Activated CD4-positive, alpha-beta memory T cell treated with anti-CD3 and anti-CD28 coated beads, Interleukin-2, amount 10 ng/mL, durations not matched to agents 7 days and 5 days (primary cell): Measurements from ENCODE around the gene CDHR3. TPM values are rescaled to one million over a fixed set of nuclear protein-coding genes. Genes with fewer than 3 reads are reported as not detected.

Experiments used
- CTCF ChIA-PET: fragments of 350-600 bp; sonication (Branson Sonifier 250); formaldehyde crosslinking; loops from one replicate; lab custom pipeline; 2021; ENCODE audit warnings: antibody characterized with exemption, inconsistent platforms; lab: Charles Lee
- POLR2A ChIA-PET: fragments of 350-600 bp; sonication (Branson Sonifier 250); formaldehyde crosslinking; loops from one replicate; lab custom pipeline; 2021; ENCODE audit warnings: antibody characterized with exemption; lab: Charles Lee
- DNase-seq: peaks from one replicate; pipeline ENCODE4 v3.0.0-alpha.2; 2020
- H3K27ac Mint-ChIP-seq: one replicate; pipeline ENCODE4 v1.8.0; 2021; ENCODE audit warnings: mild to moderate bottlenecking, mixed read lengths
- H3K27me3 Mint-ChIP-seq: one replicate; pipeline ENCODE4 v1.8.0; 2021; ENCODE audit warnings: mixed read lengths
- H3K36me3 Mint-ChIP-seq: one replicate; pipeline ENCODE4 v1.8.0; 2021; ENCODE audit warnings: low read depth, mixed read lengths
- H3K4me1 Mint-ChIP-seq: one replicate; pipeline ENCODE4 v1.8.0; 2021; ENCODE audit warnings: mixed read lengths
- H3K4me3 Mint-ChIP-seq: one replicate; pipeline ENCODE4 v1.8.0; 2021; ENCODE audit warnings: mild to moderate bottlenecking, mixed read lengths
- H3K9me3 Mint-ChIP-seq: one replicate; pipeline ENCODE4 v1.8.0; 2021; ENCODE audit warnings: mixed read lengths
- total RNA-seq, 2 experiments: library from RNA; stranded (reverse); gene quantifications; one replicate each; pipeline ENCODE4 v1.2.3, GENCODE V29; 2021

Gene CDHR3
- total RNA-seq, 2 experiments from 2014 or later, result 1.2 to 1.4 TPM

- POLR2A ChIA-PET, result no interaction called here
- peaks cover 7% of the 10 kb centered on the region for H3K4me1 Mint-ChIP-seq
- H3K27me3 Mint-ChIP-seq, result peaks cover 17% of the 10 kb centered on the region
- no peak for DNase-seq
- no peaks in the 10 kb centered on the region for H3K36me3 Mint-ChIP-seq
- H3K4me3 Mint-ChIP-seq, result no peak overlapping the region
- H3K27ac Mint-ChIP-seq, result no peak overlapping the region
- CTCF ChIA-PET, result interaction anchor here (3.1 to 5.7 kb wide), 3 partner anchors 10 to 279 kb away, joined by 13 to 48 read pairs (median 17); no protein-coding TSS in a partner anchor
- H3K9me3 Mint-ChIP-seq, result no peaks in the 10 kb centered on the region
Observed at GRCh38 chr7:106039486-106040060, 76.5 kb downstream of the CDHR3 start.

DNA sequence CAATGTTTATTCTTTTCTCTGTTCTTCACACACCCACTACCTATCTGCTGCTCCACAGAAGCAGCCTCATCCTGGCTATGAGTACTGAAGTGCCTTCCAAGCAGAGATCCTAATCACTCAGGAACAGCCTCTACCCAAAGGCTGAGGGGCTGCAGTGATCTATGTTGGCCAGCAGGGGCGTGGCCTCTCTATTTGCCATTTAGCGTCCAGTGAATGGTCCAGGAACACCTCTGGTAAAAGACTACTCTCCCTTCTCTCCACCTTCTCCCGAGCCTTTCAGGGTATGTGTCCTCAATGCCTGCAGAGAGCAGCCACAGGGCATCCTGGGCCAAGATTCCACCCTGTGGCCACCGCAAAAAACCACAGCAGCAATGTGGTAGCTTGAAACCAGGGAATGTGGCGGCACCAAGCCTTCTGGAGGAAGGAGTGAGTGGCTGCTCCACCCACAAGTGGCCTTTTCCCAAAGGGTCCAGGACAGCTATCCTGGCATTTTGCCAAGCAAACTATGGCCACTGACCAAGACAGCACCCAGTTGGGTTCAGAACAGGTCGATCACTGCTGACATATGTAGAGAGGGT, 78.2 kb downstream of the CDHR3 start:
- DNase-seq, result peak; percentile 35
- Mint-ChIP-seq H3K36me3 (no peaks in the 10 kb centered on the region), H3K9me3 (no peaks in the 10 kb centered on the region), H3K27me3 (peaks cover 32% of the 10 kb centered on the region), H3K4me3 (no peak overlapping the region), H3K4me1 (peaks cover 7% of the 10 kb centered on the region), H3K27ac (no peak overlapping the region)
- CTCF ChIA-PET, result interaction anchor here (0.6 to 5.7 kb wide), 15 partner anchors 12 to 452 kb away, joined by 3 to 48 read pairs (median 5); no protein-coding TSS in a partner anchor
- POLR2A ChIA-PET, result interaction anchor here (1.3 kb wide), 1 partner anchor 164 kb away, joined by 3 read pairs; the partner anchor contains the start of gene ATXN7L1

GRCh38 chr7:106042196-106042611, 79.1 kb downstream of the CDHR3 start:
- POLR2A ChIA-PET, result interaction anchor here (1.3 kb wide), 1 partner anchor 165 kb away, joined by 3 read pairs; the partner anchor contains the start of gene ATXN7L1
- DNase-seq, result no peak
- Mint-ChIP-seq H3K27me3 (peaks cover 32% of the 10 kb centered on the region), H3K4me1 (peaks cover 7% of the 10 kb centered on the region), H3K27ac (no peak overlapping the region), H3K9me3 (no peaks in the 10 kb centered on the region), H3K4me3 (no peak overlapping the region), H3K36me3 (no peaks in the 10 kb centered on the region)
- CTCF ChIA-PET, result interaction anchor here (0.6 to 5.7 kb wide), 29 partner anchors 10 to 562 kb away, joined by 3 to 48 read pairs (median 4); no protein-coding TSS in a partner anchor

- ChIA-PET POLR2A (no interaction called here), CTCF (interaction anchor here (1.1 to 5.7 kb wide), 4 partner anchors 284 to 456 kb away, joined by 3 to 48 read pairs (median 6); no protein-coding TSS in a partner anchor)
- H3K36me3 Mint-ChIP-seq, result no peaks in the 10 kb centered on the region
- no peaks in the 10 kb centered on the region for H3K9me3 Mint-ChIP-seq
- peaks cover 7% of the 10 kb centered on the region for H3K4me1 Mint-ChIP-seq
- DNase-seq, result no peak
- H3K4me3 Mint-ChIP-seq, result no peak overlapping the region
- peaks cover 29% of the 10 kb centered on the region for H3K27me3 Mint-ChIP-seq
- H3K27ac Mint-ChIP-seq, result no peak overlapping the region
Observed at GRCh38 chr7:106045139-106045538, 82.1 kb downstream of the CDHR3 start.

GRCh38 chr7:106045586-106045985, 82.5 kb downstream of the CDHR3 start:
- H3K27me3 Mint-ChIP-seq, result peaks cover 31% of the 10 kb centered on the region
- CTCF ChIA-PET, result interaction anchor here (1.4 to 2.8 kb wide), 2 partner anchors 285 to 393 kb away, joined by 3 to 9 read pairs; no protein-coding TSS in a partner anchor
- peaks cover 7% of the 10 kb centered on the region for H3K4me1 Mint-ChIP-seq
- POLR2A ChIA-PET, result no interaction called here
- H3K4me3 Mint-ChIP-seq, result no peak overlapping the region
- no peaks in the 10 kb centered on the region for H3K9me3 Mint-ChIP-seq
- no peaks in the 10 kb centered on the region for H3K36me3 Mint-ChIP-seq
- no peak overlapping the region for H3K27ac Mint-ChIP-seq
- DNase-seq, result no peak

DNA sequence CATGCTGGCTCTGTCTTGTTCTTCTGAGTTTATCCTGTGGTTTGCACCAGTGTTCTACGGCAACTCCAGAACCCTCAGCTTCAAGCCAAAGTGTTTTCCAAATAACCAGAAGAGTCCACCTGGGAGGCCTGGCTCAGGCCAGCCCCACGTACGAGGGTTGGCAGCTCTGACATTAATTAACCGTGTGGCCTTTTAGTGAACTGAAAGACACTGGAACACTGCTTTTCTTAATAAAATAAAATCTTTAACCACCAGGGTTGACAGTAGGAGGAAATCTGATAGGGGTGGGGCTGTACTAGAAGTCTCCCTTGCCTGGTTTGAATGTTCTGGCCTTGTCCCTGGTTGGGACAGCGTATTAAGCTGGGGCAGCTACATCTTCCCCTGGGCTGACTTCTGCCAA, 84.1 kb downstream of the CDHR3 start:
- ChIA-PET POLR2A (no interaction called here), CTCF (interaction anchor here (1.1 to 2.8 kb wide), 4 partner anchors 107 to 390 kb away, joined by 3 to 9 read pairs (median 5); no protein-coding TSS in a partner anchor)
- Mint-ChIP-seq H3K36me3 (no peaks in the 10 kb centered on the region), H3K4me3 (no peak overlapping the region), H3K4me1 (peaks cover 7% of the 10 kb centered on the region), H3K27ac (no peak overlapping the region), H3K9me3 (no peaks in the 10 kb centered on the region), H3K27me3 (peaks cover 30% of the 10 kb centered on the region)
- DNase-seq, result no peak

DNA sequence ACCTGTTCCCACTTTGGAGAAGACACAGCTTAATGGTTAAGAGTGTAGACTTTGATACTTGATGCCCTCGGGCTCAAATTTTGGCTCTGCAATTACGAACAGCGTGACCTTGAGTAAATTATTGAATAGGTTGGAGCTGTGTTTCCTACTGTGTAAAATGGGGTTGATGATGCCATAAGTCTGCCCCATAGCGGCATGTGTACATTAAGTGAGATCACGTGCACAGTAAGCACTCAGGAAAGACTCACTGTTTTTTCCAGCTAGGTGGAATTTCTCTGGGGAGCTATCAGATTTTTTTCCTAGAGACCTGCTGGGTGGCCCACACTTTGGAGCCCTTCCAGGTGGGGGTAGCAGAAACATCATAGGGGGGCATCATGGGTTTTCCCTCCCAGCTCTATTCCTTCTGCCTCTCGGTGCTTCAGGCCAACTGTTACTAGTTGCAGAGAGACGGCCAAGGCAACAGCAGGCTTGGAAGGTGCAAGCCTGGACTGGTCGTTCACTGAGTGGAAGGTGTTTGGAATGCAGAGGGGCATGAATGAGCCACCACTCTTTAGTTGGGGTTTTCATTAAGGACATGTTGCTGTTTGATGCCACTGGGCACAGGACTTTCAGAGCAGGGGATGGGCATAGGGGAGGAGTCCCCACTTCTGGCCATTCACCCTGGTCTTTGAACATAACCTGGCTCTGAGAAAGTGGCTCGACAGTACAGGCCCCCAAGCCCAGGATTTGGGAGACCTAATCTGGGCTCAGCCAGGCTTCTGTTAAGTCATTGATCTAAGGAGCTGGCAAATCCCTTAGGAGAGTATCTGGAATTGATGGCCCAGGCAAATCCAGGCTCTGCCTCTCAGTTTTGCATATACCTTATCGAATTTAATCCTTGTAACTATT, 85.0 kb downstream of the CDHR3 start:
- H3K27me3 Mint-ChIP-seq, result peaks cover 28% of the 10 kb centered on the region
- no peak overlapping the region for H3K27ac Mint-ChIP-seq
- H3K4me1 Mint-ChIP-seq, result no peaks in the 10 kb centered on the region
- ChIA-PET POLR2A (no interaction called here), CTCF (interaction anchor here (1.5 to 2.8 kb wide), 3 partner anchors 106 to 391 kb away, joined by 4 to 9 read pairs (median 6); no protein-coding TSS in a partner anchor)
- H3K9me3 Mint-ChIP-seq, result no peaks in the 10 kb centered on the region
- no peak for DNase-seq
- H3K4me3 Mint-ChIP-seq, result no peak overlapping the region
- no peaks in the 10 kb centered on the region for H3K36me3 Mint-ChIP-seq

DNA sequence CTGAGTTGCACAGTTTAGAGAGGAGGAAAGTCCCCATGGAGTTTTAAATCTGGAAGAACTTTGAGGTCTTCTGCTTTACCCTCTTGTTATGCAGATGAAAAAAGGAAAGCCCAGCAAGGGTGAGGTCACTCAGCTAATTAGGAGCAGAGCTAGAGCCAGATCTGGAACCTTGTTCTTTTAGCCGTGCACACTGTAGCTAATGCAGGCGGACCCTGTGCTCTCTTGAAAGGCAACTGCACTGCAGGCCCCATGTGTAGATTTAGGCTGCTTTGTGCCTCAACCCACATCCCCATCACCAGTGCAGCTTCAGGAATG, 85.6 kb downstream of the CDHR3 start:
- no peaks in the 10 kb centered on the region for H3K36me3 Mint-ChIP-seq
- no peak overlapping the region for H3K27ac Mint-ChIP-seq
- DNase-seq, result no peak
- ChIA-PET POLR2A (no interaction called here), CTCF (no interaction called here)
- H3K4me3 Mint-ChIP-seq, result no peak overlapping the region
- no peaks in the 10 kb centered on the region for H3K4me1 Mint-ChIP-seq
- peaks cover 31% of the 10 kb centered on the region for H3K27me3 Mint-ChIP-seq
- no peaks in the 10 kb centered on the region for H3K9me3 Mint-ChIP-seq

DNA sequence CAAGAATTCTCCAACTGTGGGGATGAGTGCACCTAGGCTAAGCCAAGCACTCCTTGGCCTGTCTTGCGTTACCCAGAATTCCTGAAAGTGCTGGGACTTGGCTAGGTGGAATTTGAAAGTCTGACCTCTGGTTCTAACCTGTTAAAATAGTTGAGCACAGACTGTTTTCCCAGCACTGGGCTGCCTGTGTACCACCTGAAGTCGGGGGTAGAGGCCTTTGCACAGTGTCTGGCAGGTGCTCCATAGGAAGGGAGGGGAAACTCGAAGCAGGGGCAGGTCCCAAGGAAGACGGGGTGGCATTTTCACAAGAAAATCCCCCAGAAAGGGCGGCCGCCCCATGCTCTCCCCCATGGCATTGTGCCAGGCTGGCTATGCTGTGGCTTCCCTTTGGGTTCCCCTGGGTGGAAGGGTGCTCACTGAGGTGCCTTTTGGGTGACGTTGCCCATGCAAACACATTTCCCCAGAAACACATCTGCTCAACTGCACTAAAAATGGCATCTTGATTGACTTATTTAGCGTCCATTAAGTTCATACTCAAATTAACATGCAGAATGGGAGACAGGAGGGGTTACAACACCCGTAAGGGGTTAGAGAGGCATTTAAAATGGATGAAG, 86.2 kb downstream of the CDHR3 start:
- Mint-ChIP-seq H3K4me1 (no peaks in the 10 kb centered on the region), H3K9me3 (no peaks in the 10 kb centered on the region), H3K4me3 (no peak overlapping the region), H3K27me3 (peaks cover 36% of the 10 kb centered on the region), H3K36me3 (no peaks in the 10 kb centered on the region), H3K27ac (no peak overlapping the region)
- ChIA-PET POLR2A (no interaction called here), CTCF (interaction anchor here (1.9 kb wide), 1 partner anchor 114 kb away, joined by 4 read pairs; no protein-coding TSS in a partner anchor)
- DNase-seq, result no peak

DNA sequence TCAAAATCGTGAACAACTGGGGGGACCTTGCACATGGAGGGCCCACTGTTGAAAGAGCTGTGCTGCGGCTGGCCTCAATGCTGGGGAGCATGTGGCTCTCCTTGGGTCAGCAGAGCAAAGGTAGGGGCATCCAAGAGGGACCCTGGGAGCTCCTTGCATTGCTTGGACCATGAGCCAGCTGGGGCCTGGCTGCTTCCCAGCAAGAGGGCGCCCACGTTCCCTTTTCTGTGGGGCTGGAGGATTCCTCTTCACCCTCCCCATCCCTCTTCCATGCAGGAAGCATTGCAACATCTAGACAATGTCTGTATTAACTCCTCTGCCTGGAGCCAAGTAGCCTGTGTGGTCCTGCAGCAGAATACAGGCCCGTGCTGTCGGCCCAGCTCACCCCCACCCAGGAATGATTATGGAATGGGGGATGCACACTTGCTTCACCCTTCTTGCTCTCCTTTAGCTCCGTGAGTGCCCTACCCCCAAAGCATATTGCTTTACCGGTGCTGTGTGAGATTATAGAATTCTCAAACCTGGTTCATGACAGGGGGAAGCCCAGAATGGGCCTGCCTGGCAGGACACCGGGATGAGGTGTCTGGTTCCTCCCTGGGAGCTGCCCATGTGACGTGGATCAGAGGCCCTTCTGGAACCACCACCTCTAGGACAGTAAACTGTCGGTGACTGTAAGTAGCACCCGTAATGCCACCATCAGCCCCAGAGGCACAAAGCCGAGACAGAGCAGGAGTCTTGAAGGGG, 87.1 kb downstream of the CDHR3 start:
- Mint-ChIP-seq H3K27me3 (peaks cover 28% of the 10 kb centered on the region), H3K4me3 (no peak overlapping the region), H3K9me3 (no peaks in the 10 kb centered on the region), H3K4me1 (no peaks in the 10 kb centered on the region), H3K36me3 (no peaks in the 10 kb centered on the region), H3K27ac (no peak overlapping the region)
- CTCF ChIA-PET, result interaction anchor here (1.9 kb wide), 1 partner anchor 113 kb away, joined by 4 read pairs; no protein-coding TSS in a partner anchor
- POLR2A ChIA-PET, result no interaction called here
- no peak for DNase-seq

- ChIA-PET POLR2A (no interaction called here), CTCF (interaction anchor here (0.7 to 1.9 kb wide), 2 partner anchors 103 to 112 kb away, joined by 4 read pairs; no protein-coding TSS in a partner anchor)
- Mint-ChIP-seq H3K27me3 (peaks cover 22% of the 10 kb centered on the region), H3K9me3 (no peaks in the 10 kb centered on the region), H3K36me3 (no peaks in the 10 kb centered on the region), H3K4me1 (no peaks in the 10 kb centered on the region), H3K4me3 (no peak overlapping the region), H3K27ac (no peak overlapping the region)
- no peak for DNase-seq
Observed at GRCh38 chr7:106050746-106051117, 87.7 kb downstream of the CDHR3 start.

GRCh38 chr7:106052681-106053080, 89.6 kb downstream of the CDHR3 start:
- Mint-ChIP-seq H3K4me1 (peaks cover 10% of the 10 kb centered on the region), H3K9me3 (no peaks in the 10 kb centered on the region), H3K27me3 (peaks cover 17% of the 10 kb centered on the region), H3K36me3 (no peaks in the 10 kb centered on the region), H3K4me3 (no peak overlapping the region), H3K27ac (no peak overlapping the region)
- POLR2A ChIA-PET, result no interaction called here
- CTCF ChIA-PET, result no interaction called here
- DNase-seq, result no peak
